SK-N-SH (cell line): Measurements from ENCODE around the gene ZHX3. TPM values are rescaled to one million over a fixed set of nuclear protein-coding genes. Genes with fewer than 3 reads are reported as not detected.

Source experiments
- CTCF ChIA-PET: fragments of 300-600, 350-600 bp; formaldehyde crosslinking; extraction: SDS; loops from one replicate; lab custom pipeline; 2021; lab: Yijun Ruan, JAX
- POLR2A ChIA-PET: fragments of 350-600 bp; sonication (Branson Sonifier 250); formaldehyde crosslinking; extraction: SDS; loops from one replicate; lab custom pipeline; 2020; ENCODE audit warnings: antibody characterized with exemption, inconsistent platforms; lab: Yijun Ruan, JAX
- DNase-seq: peaks from one replicate; pipeline ENCODE4 v3.0.0; 2012
- H2AFZ ChIP-seq: fragments of 200-600 bp; sonication (generic); 2 replicates; pipeline ENCODE4 v1.8.1; 2016; ENCODE audit warnings: antibody characterized with exemption, mild to moderate bottlenecking, low read depth
- H3F3A ChIP-seq: fragments of 200-600 bp; sonication (generic); replicated peaks from 2 replicates; pipeline ENCODE3; 2016; ENCODE audit warnings: antibody characterized with exemption, mild to moderate bottlenecking; ENCODE audit not compliant: insufficient read depth
- H3K27ac ChIP-seq, 2 experiments: fragments of 200-500 bp in 1 of 2; fragments of 200-600 bp in 1 of 2; sonication (Bioruptor generic) in 1 of 2; sonication (generic), shearing (Covaris generic) in 1 of 2; 2 replicates each; pipeline versions ENCODE4 v1.5.1 to v1.6.1; 2014 to 2016; ENCODE audit warnings: low read depth in 2 of 2, inconsistent platforms in 1 of 2, low read length in 1 of 2, mild to moderate bottlenecking in 1 of 2, mixed read lengths in 1 of 2
- H3K27me3 ChIP-seq: fragments of 200-600 bp; sonication (generic), shearing (Covaris generic); 2 replicates; pipeline ENCODE4 v1.6.1; 2016; ENCODE audit warnings: mixed run types; ENCODE audit not compliant: insufficient read depth
- H3K36me3 ChIP-seq, 2 experiments: fragments of 200-500 bp in 1 of 2; fragments of 200-600 bp in 1 of 2; sonication (Bioruptor generic) in 1 of 2; sonication (generic) in 1 of 2; replicated peaks in 1 of 2; 2 replicates each; pipeline versions ENCODE3 to v1.5.1; 2014 to 2016; ENCODE audit warnings: low read length in 1 of 2, mild to moderate bottlenecking in 1 of 2; ENCODE audit not compliant: insufficient read depth in 2 of 2, control insufficient read depth in 1 of 2
- H3K4me1 ChIP-seq, 2 experiments: fragments of 200-500 bp in 1 of 2; fragments of 200-600 bp in 1 of 2; sonication (Bioruptor generic) in 1 of 2; sonication (generic), shearing (Covaris generic) in 1 of 2; 2 replicates each; pipeline versions ENCODE4 v1.5.1 to v1.6.1; 2014 to 2016; ENCODE audit warnings: low read depth in 1 of 2, low read length in 1 of 2, mixed run types in 1 of 2; ENCODE audit not compliant: insufficient read depth in 2 of 2, control insufficient read depth in 1 of 2
- H3K4me2 ChIP-seq: fragments of 200-600 bp; sonication (generic), shearing (Covaris generic); 2 replicates; pipeline ENCODE4 v1.6.1; 2017; ENCODE audit warnings: mixed run types
- H3K4me3 ChIP-seq, 2 experiments: fragments of 200-500 bp in 1 of 2; fragments of 200-600 bp in 1 of 2; sonication (Bioruptor generic) in 1 of 2; sonication (generic), shearing (Covaris generic) in 1 of 2; 2 replicates each; pipeline versions ENCODE4 v1.5.1 to v1.8.1; 2014 to 2016; ENCODE audit warnings: low read depth in 2 of 2, inconsistent platforms in 1 of 2, low read length in 1 of 2, mild to moderate bottlenecking in 1 of 2, mixed read lengths in 1 of 2, moderate library complexity in 1 of 2
- H3K79me2 ChIP-seq: fragments of 200-600 bp; sonication (generic); 2 replicates; pipeline ENCODE4 v1.8.1; 2017; ENCODE audit warnings: mild to moderate bottlenecking; ENCODE audit not compliant: insufficient read depth
- H3K9ac ChIP-seq: fragments of 200-600 bp; sonication (generic); 2 replicates; pipeline ENCODE4 v1.6.1; 2017; ENCODE audit warnings: mixed run types
- H3K9me2 ChIP-seq: fragments of 200-600 bp; sonication (generic); 2 replicates; pipeline ENCODE4 v1.6.1; 2017; ENCODE audit warnings: mixed run types
- H3K9me3 ChIP-seq: fragments of 200-600 bp; sonication (generic); 2 replicates; pipeline ENCODE4 v1.6.1; 2017; ENCODE audit warnings: mixed run types, mild to moderate bottlenecking, moderate library complexity
- H4K20me1 ChIP-seq: fragments of 200-600 bp; sonication (generic); 2 replicates; pipeline ENCODE4 v1.6.1; 2017; ENCODE audit warnings: mild to moderate bottlenecking, mixed run types; ENCODE audit not compliant: insufficient read depth
- CHD2 ChIP-seq: fragments of 150-350 bp; IDR thresholded peaks from 2 replicates; pipeline ENCODE4 v1.6.1; 2018; ENCODE audit warnings: low read length; ENCODE audit not compliant: partially characterized antibody
- ELF1 ChIP-seq: IDR thresholded peaks from 2 replicates; pipeline ENCODE4 v1.4.0; 2012
- FOXJ3 ChIP-seq: sonication (generic); formaldehyde crosslinking; IDR thresholded peaks from 2 replicates; pipeline ENCODE4 v1.5.1; 2020; ENCODE audit warnings: mild to moderate bottlenecking, missing genetic modification reagents
- FOXM1 ChIP-seq: IDR thresholded peaks from 2 replicates; pipeline ENCODE4 v1.4.0; 2012; ENCODE audit warnings: low read depth, mild to moderate bottlenecking
- GATA2 ChIP-seq: sonication (generic); formaldehyde crosslinking; IDR thresholded peaks from 2 replicates; pipeline ENCODE4 v1.5.0; 2020; ENCODE audit warnings: mild to moderate bottlenecking, missing genetic modification reagents
- JUND ChIP-seq: IDR thresholded peaks from 2 replicates; pipeline ENCODE4 v1.4.0; 2012
- MAX ChIP-seq: IDR thresholded peaks from 2 replicates; pipeline ENCODE4 v1.4.0; 2012; ENCODE audit warnings: low read depth
- NFIC ChIP-seq: IDR thresholded peaks from 2 replicates; pipeline ENCODE4 v1.4.0; 2012; ENCODE audit warnings: borderline replicate concordance
- POLR2AphosphoS5 ChIP-seq: IDR thresholded peaks from 2 replicates; pipeline ENCODE4 v1.6.1; 2012; ENCODE audit warnings: low read depth, low read length
- RAD21 ChIP-seq: IDR thresholded peaks from 2 replicates; pipeline ENCODE4 v1.6.1; 2012; ENCODE audit warnings: mild to moderate bottlenecking, low read length
- RXRA ChIP-seq: IDR thresholded peaks from 2 replicates; pipeline ENCODE4 v1.4.0; 2012; ENCODE audit warnings: low read depth, mild to moderate bottlenecking, borderline replicate concordance
- SIN3A ChIP-seq: IDR thresholded peaks from 2 replicates; pipeline ENCODE4 v1.6.1; 2012; ENCODE audit warnings: low read depth, mild to moderate bottlenecking, low read length, moderate library complexity, borderline replicate concordance
- SMC3 ChIP-seq: IDR thresholded peaks from 2 replicates; pipeline ENCODE4 v1.6.1; 2012; ENCODE audit warnings: low read depth, low read length, improper control_type of control experiment
- TAF1 ChIP-seq: IDR thresholded peaks from 2 replicates; pipeline ENCODE4 v1.6.1; 2012; ENCODE audit warnings: low read depth, mild to moderate bottlenecking, low read length, moderate library complexity, borderline replicate concordance
- USF1 ChIP-seq: IDR thresholded peaks from 2 replicates; pipeline ENCODE4 v1.4.0; 2012; ENCODE audit warnings: low read depth, borderline replicate concordance
- USF2 ChIP-seq: fragments of 150-350 bp; IDR thresholded peaks from 2 replicates; pipeline ENCODE4 v1.6.1; 2017; ENCODE audit warnings: antibody characterized with exemption, low read length, low read depth, borderline replicate concordance
- YY1 ChIP-seq: IDR thresholded peaks from 2 replicates; pipeline ENCODE4 v1.4.0; 2012; ENCODE audit warnings: low read depth, mild to moderate bottlenecking
- WGBS: methylation state at CpG from one replicate; pipeline ENCODE4 v1.1.6; 2017; ENCODE audit warnings: low lambda C conversion rate; 5-methylcytosine and 5-hydroxymethylcytosine counted together
- polyA plus RNA-seq, 3 experiments: library from polyadenylated mRNA; depleted of rRNA; stranded (reverse); fragments of >200 nt; gene quantifications; 2 replicates each; pipeline ENCODE4 v1.2.3, GENCODE V29; 2012

Gene ZHX3
- polyA plus RNA-seq, 1 of the 3 experiments (the other 2 are of a cell fraction): 6.0 TPM

- TF ChIP-seq RXRA (no peak), TAF1 (no peak), RAD21 (no peak)
- TF ChIP-seq, all 33 proteins: peak for 0
Observed at GRCh38 chr20:41143354-41143753, 174.2 kb downstream of the ZHX3 start (continued).

GRCh38 chr20:41142919-41143318, 174.6 kb downstream of the ZHX3 start:
- peak overlapping the region; percentile 37; the same call in 1 of the 2 replicates for H3K4me2 ChIP-seq
- H3K27ac ChIP-seq: no peak overlapping the region; a peak in 1 of 4 replicates
- 73% methylated on average over 5 of the region's 5 CpGs for WGBS
- CTCF ChIA-PET: interaction anchor here (0.6 to 1.7 kb wide), 5 partner anchors 25 to 198 kb away, joined by 3 to 5 read pairs (median 4); partner anchors contain the start of gene LPIN3
- DNase-seq: no peak
- peaks cover 100% of the 10 kb centered on the region for H3K79me2 ChIP-seq
- no peaks in the 10 kb centered on the region for H3K9me2 ChIP-seq
- H3K36me3 ChIP-seq: peaks cover 5 to 6% of the 10 kb centered on the region in 2 experiments
- H3F3A ChIP-seq: no peaks in the 10 kb centered on the region
- no peaks in the 10 kb centered on the region for H3K9me3 ChIP-seq
- no peak overlapping the region for H3K9ac ChIP-seq
- peaks cover 98% of the 10 kb centered on the region for H4K20me1 ChIP-seq
- H3K4me3 ChIP-seq: no peak overlapping the region
- peaks cover 9 to 52% of the 10 kb centered on the region in 2 experiments; a peak in 3 of 4 replicates for H3K4me1 ChIP-seq
- POLR2A ChIA-PET: no interaction called here
- TF ChIP-seq GATA2 (CRISPR knock-in tag): 0 out of 2 replicates have a peak, but pooled peaks have one; percentile 10
- TF ChIP-seq MAX: no peak
- H3K27me3 ChIP-seq: no peaks in the 10 kb centered on the region
- H2AFZ ChIP-seq: no peak overlapping the region

GRCh38 chr20:41142245-41142644, 175.3 kb downstream of the ZHX3 start:
- Histone ChIP-seq H3K27me3 (no peaks in the 10 kb centered on the region), H3K4me1 (peaks cover 9 to 51% of the 10 kb centered on the region in 2 experiments; a peak in 3 of 4 replicates), H3K27ac (no peak overlapping the region; a peak in 1 of 4 replicates), H3K9me2 (no peaks in the 10 kb centered on the region), H3K4me2 (no peak overlapping the region)
- POLR2A ChIA-PET: no interaction called here
- 100% methylated on average over 2 of the region's 4 CpGs for WGBS
- no peak for DNase-seq
- no peak for TF ChIP-seq SIN3A
- TF ChIP-seq JUND: no peak
- no peak for TF ChIP-seq RAD21
- TF ChIP-seq YY1: no peak
- no peak for TF ChIP-seq NFIC
- TF ChIP-seq CHD2: no peak
- no peak for TF ChIP-seq USF1
- TF ChIP-seq FOXM1: no peak
- no peak for TF ChIP-seq SMC3
- no peak for TF ChIP-seq USF2
- TF ChIP-seq POLR2AphosphoS5: no peak
- TF ChIP-seq MAX: no peak
- TF ChIP-seq ELF1: no peak
- no peak for TF ChIP-seq FOXJ3 (CRISPR knock-in tag)
- TF ChIP-seq, all 33 proteins: peak for 0
- Histone ChIP-seq H2AFZ (no peak overlapping the region), H3F3A (no peaks in the 10 kb centered on the region), H4K20me1 (peaks cover 91% of the 10 kb centered on the region), H3K4me3 (no peak overlapping the region), H3K36me3 (peaks cover 5 to 6% of the 10 kb centered on the region in 2 experiments), H3K79me2 (peaks cover 99% of the 10 kb centered on the region), H3K9me3 (no peaks in the 10 kb centered on the region), H3K9ac (no peak overlapping the region)
- CTCF ChIA-PET: interaction anchor here (0.6 to 2.7 kb wide), 4 partner anchors 26 to 198 kb away, joined by 3 to 11 read pairs (median 4); partner anchors contain the start of gene LPIN3
